ENCODE results near the gene PRIMA1. TPM values are rescaled to one million over a fixed set of nuclear protein-coding genes. Genes with fewer than 3 reads are reported as not detected.

The PRIMA1 gene
- total RNA-seq, 3 donors from 2014 or later, result 1.6 to 46.4 (median 3.0) TPM

DNA sequence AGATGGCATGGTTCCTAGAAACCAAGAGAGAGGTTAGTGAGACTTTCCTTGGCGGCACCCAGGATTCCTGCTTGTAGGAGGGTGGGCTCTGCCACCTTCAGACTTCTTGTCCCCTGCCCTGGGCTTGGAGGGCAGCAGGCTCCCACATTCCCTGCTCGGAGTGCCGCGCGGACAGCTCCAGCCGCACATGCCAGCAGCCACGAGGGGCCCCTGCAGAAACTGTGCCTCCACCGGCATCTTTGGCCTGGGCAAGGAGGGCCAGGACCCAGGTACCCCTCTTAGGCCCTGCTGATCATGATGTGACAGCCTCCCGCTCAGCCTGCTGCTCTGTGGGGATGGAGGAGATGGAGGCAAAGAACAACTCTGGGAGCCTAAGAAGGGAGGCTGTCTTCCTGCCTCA, 62.3 kb downstream of the PRIMA1 start:
- no peak for ATAC-seq
- Histone ChIP-seq H3K4me1 (ENCODE audit: low read depth) (no peaks in the 10 kb centered on the region), H3K36me3 (ENCODE audit: low read depth) (no peaks in the 10 kb centered on the region)

DNA sequence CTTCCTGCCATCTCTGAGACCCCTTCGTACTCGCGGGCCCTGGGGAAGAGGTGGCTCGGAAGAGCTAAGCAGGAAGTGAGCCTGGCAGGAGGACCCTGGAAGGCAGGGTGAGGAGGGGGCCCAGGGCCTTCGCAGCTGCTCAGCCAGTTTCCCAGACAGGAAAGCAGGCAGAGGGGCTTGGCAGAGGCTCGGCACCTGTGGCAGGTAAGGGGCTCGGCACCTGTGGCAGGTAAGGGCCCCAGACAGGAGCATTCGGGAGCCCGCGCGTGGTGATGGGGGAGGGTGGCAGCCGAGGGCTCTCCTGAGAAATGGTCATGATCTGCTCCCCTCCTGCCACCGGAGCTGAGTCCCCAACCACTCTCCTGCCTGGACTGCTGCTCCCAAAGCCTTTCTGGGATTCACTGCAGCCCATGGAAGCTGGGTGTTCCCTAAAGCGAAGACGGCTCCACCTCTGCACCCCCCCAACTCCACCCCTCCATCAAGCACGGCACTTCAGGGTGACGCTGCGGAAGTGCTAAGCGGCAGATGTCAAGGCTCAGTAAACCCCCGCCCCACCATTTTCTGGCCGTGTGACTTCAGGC, 63.2 kb downstream of the PRIMA1 start:
- TF ChIP-seq, protein P1, sequence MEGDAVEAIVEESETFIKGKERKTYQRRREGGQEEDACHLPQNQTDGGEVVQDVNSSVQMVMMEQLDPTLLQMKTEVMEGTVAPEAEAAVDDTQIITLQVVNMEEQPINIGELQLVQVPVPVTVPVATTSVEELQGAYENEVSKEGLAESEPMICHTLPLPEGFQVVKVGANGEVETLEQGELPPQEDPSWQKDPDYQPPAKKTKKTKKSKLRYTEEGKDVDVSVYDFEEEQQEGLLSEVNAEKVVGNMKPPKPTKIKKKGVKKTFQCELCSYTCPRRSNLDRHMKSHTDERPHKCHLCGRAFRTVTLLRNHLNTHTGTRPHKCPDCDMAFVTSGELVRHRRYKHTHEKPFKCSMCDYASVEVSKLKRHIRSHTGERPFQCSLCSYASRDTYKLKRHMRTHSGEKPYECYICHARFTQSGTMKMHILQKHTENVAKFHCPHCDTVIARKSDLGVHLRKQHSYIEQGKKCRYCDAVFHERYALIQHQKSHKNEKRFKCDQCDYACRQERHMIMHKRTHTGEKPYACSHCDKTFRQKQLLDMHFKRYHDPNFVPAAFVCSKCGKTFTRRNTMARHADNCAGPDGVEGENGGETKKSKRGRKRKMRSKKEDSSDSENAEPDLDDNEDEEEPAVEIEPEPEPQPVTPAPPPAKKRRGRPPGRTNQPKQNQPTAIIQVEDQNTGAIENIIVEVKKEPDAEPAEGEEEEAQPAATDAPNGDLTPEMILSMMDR (IDR thresholded peaks at IDR 0.05), result no peak
- no peak for ATAC-seq
- no peak for DNase-seq
- H3K9me3 ChIP-seq, result no peaks in the 10 kb centered on the region
- H3K4me1 ChIP-seq (ENCODE audit: low read depth), result no peaks in the 10 kb centered on the region
- H3K4me3 ChIP-seq, result no peak overlapping the region
- H3K36me3 ChIP-seq (ENCODE audit: low read depth), result no peaks in the 10 kb centered on the region
- intact Hi-C loops (cut with DNase I, micrococcal nuclease), result no loop called here

More for the DNA sequence above, 62.3 kb downstream of the PRIMA1 start:
- no peak for DNase-seq
- TF ChIP-seq, protein P1 (IDR thresholded peaks at IDR 0.05), result no peak
- Histone ChIP-seq H3K9me3 (no peaks in the 10 kb centered on the region), H3K4me3 (no peak overlapping the region)
- intact Hi-C loops (cut with DNase I, micrococcal nuclease), result no loop called here

DNA sequence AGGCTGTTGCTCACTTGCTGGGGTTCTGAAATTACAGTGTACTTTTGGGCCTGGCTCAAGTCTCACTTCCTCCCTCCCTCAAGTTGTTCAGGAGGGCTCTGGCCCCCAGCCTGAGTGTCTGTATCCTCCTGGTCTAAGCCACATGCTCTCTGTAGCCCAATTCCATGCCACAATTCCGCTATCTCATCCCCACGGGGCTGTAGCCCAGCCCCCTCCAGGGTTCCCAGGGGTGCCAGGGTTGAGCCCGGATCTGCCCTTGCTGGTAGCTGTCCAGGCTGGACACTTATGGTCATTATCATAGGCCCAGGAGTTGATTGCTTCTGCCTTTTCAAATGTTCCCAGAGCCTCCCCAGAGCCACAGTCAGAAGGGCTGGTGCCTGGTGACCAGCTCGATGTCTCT, 65.3 kb downstream of the PRIMA1 start:
- DNase-seq (no peak), ATAC-seq (no peak)
- TF ChIP-seq, protein P1 (IDR thresholded peaks at IDR 0.05), result no peak
- Histone ChIP-seq H3K9me3 (no peaks in the 10 kb centered on the region), H3K36me3 (ENCODE audit: low read depth) (no peaks in the 10 kb centered on the region), H3K4me3 (no peak overlapping the region), H3K4me1 (ENCODE audit: low read depth) (no peaks in the 10 kb centered on the region)
- intact Hi-C loops (cut with DNase I, micrococcal nuclease), result no loop called here

DNA sequence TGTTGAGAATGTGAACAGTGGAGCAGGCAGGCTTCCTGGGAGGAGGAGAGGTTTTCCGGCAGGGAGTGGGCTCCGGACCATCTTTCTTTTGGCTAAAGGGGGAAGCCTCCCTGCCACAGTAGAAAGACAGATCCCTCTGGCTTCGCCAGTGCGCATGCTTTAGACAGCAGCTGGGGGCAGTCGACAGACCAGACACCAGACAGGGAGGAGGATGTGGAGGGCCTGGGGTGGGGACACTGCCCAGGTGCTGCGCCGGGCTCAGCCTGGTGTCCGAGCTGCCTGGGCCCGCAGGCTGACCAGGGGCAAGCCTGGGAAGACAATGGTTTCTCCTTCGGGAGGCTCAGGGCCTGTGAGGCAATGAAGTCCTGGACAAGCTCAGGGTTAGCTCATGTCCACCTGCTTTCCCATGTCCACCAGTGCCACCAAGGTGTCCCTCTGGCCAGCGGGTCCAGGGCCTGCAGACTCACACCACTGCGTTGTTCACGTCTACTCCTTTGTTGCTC, 67.3 kb downstream of the PRIMA1 start:
- DNase-seq (no peak), ATAC-seq (no peak)
- TF ChIP-seq, protein P1 (IDR thresholded peaks at IDR 0.05), result no peak
- H3K36me3 ChIP-seq (ENCODE audit: low read depth), result no peaks in the 10 kb centered on the region
- intact Hi-C loops (cut with DNase I, micrococcal nuclease), result no loop called here
- H3K4me1 ChIP-seq (ENCODE audit: low read depth), result no peaks in the 10 kb centered on the region
- no peak overlapping the region for H3K4me3 ChIP-seq
- no peaks in the 10 kb centered on the region for H3K9me3 ChIP-seq

DNA sequence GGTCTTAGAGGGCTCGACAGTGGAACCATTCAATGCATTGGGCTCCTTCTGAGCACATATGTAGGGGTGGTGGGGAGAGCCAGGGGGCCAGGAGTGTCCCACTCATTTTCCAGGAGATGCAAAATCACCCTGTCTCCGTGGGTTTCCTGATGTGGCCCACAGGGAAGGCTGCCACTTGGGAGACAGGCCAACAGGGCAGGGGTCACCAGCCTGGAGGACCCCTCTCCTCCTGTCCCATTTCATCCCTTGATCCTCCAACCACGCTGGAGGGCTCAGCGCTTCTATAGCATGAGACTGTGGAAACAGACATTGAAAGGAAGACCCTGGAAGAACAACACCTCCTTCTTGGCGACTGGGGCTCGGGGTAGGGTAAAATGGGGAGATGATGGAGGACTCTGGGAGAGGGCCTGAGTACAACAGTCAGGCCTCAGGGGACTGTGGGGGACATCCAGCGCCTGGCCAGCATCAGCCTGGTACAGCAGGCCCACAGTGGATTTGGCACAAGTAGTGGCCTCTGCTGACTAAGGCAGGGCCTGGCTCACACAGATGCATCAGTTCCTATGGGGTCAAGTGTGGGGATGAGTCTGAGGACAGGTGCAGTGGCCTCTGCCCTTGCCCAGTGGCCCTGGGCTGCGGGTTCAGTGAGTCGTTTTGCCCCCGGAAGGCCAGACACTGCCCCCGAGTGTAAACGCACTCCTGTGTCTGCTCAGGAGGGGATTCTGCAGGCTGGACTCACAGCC, 68.0 kb downstream of the PRIMA1 start:
- TF ChIP-seq, protein P1 (IDR thresholded peaks at IDR 0.05), result no peak
- ATAC-seq (no peak), DNase-seq (no peak)
- Histone ChIP-seq H3K9me3 (no peaks in the 10 kb centered on the region), H3K4me3 (no peak overlapping the region), H3K36me3 (ENCODE audit: low read depth) (no peaks in the 10 kb centered on the region), H3K4me1 (ENCODE audit: low read depth) (no peaks in the 10 kb centered on the region)
- intact Hi-C loops (cut with DNase I, micrococcal nuclease), result no loop called here

All from mucosa of descending colon (tissue), 3 donors.